DND-41 (cell line): ENCODE data around the gene ABCB8.

Experiments used
- EZH2 ChIP-seq: IDR thresholded peaks from 3 replicates; pipeline ENCODE4 v1.6.1; 2012; ENCODE audit warnings: borderline replicate concordance, low read depth, mild to moderate bottlenecking, moderate library complexity, low read length, inconsistent platforms; ENCODE audit not compliant: severe bottlenecking
- TF ChIP-seq, protein P1 (sequence below): IDR thresholded peaks from 2 replicates; pipeline ENCODE4 v1.5.1; 2012; ENCODE audit warnings: borderline replicate concordance, low read length, moderate library complexity, mild to moderate bottlenecking; ENCODE audit not compliant: poor library complexity, severe bottlenecking; ENCODE audit errors: extremely low read depth

DNA sequence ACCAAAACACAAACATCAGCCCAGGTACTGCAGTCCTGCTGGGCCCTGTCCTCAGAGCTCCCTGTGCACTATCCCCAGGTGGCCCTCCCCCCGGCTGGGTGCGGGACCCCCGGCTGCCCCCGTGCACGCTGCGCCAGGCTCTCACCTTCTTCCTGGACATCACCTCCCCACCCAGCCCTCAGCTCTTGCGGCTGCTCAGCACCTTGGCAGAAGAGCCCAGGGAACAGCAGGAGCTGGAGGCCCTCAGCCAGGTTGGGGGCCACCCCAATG is 18.3 kb upstream of the ABCB8 start:
- TF ChIP-seq, protein P1, sequence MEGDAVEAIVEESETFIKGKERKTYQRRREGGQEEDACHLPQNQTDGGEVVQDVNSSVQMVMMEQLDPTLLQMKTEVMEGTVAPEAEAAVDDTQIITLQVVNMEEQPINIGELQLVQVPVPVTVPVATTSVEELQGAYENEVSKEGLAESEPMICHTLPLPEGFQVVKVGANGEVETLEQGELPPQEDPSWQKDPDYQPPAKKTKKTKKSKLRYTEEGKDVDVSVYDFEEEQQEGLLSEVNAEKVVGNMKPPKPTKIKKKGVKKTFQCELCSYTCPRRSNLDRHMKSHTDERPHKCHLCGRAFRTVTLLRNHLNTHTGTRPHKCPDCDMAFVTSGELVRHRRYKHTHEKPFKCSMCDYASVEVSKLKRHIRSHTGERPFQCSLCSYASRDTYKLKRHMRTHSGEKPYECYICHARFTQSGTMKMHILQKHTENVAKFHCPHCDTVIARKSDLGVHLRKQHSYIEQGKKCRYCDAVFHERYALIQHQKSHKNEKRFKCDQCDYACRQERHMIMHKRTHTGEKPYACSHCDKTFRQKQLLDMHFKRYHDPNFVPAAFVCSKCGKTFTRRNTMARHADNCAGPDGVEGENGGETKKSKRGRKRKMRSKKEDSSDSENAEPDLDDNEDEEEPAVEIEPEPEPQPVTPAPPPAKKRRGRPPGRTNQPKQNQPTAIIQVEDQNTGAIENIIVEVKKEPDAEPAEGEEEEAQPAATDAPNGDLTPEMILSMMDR = no peak
- TF ChIP-seq EZH2 = no peak
